ENCODE results near the gene ANTXRL.
"Not testable (repeated sequence)": the region's sequence is repeated elsewhere in the genome, so short reads cannot be mapped to it uniquely, and the experiment has no call there.

DNA sequence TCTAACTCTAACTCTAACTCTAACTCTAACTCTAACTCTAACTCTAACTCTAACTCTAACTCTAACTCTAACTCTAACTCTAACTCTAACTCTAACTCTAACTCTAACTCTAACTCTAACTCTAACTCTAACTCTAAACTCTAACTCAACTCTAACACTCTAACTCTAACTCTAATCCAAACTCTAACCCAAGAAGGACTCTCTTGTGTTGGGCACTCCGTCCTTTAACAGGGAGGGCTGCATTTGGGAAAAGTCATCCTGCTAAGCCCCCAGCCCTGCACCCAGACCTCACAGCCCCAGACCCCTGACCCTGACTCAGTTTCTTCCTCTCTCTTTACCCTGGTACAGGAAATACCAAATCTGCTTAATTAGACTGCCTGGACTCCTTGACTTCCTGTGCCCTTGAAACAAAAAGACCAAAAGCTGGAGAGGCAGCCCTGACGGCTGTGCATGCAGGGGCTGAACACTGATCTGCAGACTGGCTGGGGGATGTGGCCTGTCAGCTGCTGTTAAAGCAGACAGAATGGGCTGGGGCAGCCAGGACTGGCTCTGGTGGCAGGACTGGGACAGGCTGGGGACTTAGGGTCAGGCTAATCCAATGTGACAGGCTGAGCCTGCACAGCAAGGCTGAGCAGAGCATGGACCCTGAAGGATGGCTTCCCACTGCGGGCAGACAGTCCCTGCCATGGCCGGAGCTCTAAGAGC is 14.8 kb upstream of the ANTXRL start:
- TF ChIP-seq EZH2 (IDR thresholded peaks at IDR 0.05; ENCODE audit: insufficient read depth, low read length): not testable (repeated sequence)
- TF ChIP-seq, protein P1, sequence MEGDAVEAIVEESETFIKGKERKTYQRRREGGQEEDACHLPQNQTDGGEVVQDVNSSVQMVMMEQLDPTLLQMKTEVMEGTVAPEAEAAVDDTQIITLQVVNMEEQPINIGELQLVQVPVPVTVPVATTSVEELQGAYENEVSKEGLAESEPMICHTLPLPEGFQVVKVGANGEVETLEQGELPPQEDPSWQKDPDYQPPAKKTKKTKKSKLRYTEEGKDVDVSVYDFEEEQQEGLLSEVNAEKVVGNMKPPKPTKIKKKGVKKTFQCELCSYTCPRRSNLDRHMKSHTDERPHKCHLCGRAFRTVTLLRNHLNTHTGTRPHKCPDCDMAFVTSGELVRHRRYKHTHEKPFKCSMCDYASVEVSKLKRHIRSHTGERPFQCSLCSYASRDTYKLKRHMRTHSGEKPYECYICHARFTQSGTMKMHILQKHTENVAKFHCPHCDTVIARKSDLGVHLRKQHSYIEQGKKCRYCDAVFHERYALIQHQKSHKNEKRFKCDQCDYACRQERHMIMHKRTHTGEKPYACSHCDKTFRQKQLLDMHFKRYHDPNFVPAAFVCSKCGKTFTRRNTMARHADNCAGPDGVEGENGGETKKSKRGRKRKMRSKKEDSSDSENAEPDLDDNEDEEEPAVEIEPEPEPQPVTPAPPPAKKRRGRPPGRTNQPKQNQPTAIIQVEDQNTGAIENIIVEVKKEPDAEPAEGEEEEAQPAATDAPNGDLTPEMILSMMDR (IDR thresholded peaks at IDR 0.05; ENCODE audit: insufficient read depth, low read depth, low read length): not testable (repeated sequence)

Data from astrocyte (in vitro differentiated cells and primary cell).